Cerebellar cortex (tissue), 1 donor: ENCODE data around the gene JUND.
A peak's percentile ranks its signal among the peaks of the same experiment; 100 is the strongest.

Experiments used
- DNase-seq: peaks from one replicate; pipeline ENCODE4 v3.0.0-alpha.2; 2015; ENCODE audit warnings: low spot score

Gene JUND

DNA sequence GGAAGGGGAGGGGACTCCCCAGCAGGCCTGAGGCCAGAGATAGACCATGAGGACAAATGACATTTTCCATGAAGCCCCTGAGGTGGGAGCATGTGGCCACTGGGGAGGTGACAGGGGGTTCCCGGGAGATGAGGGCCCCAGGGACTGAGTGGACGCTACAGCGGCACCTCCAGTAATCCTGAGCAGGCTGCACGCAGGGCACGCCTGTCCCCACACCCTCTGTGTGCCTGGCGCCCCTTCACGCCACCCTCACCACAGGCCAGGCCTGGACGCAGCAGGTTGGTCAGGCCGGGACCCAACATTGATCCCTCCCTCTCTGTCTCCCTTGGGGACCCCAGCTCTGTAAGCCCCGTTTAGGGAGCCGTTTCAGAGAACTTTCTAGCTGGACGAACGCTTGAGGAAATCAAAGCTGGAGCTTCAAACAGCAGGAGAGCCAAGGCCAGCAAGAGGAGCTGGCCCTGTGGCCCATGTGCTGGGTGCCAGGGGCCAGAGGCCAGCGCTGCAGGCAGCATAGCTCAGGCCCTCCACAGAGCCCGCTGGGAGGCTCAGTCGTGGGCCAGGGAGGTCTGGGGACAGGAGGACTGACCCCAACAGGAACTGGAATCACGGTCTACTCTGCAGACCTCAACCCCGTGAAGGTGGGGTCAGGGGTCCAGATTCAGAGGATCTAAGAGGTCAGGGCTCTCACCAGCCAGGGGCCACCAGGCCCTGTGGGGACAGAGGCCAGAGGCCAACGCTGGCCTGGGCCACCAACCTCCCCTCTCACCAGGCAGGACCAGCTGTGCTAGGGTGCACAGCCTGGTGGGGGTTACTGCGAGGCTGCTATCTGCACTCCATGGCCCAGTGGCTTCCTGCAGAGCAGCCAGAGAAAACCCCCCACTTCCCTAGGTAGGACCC, 26.9 kb upstream of the JUND start:
- no peak for DNase-seq

DNA sequence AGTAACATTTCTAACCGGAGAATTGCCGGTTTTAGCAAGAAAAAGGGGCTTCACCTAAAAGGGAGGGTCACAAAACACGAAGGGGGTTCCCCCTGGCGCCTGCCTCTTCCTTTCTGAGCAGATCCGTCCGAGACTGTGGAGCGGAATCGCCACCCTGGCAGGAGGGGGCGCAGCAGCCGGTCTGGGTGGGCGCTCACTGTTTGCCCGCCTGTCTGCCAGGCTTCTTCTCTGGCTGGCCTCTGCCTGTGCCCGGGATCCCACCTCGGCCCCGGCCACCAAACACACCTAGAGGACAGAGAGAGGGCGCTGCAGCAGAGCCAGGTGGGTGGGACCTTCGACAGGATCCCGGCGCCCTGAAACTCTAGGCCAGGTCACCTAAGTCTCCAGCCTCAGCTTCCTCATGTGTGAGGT, 25.9 kb upstream of the JUND start:
- no peak for DNase-seq

DNA sequence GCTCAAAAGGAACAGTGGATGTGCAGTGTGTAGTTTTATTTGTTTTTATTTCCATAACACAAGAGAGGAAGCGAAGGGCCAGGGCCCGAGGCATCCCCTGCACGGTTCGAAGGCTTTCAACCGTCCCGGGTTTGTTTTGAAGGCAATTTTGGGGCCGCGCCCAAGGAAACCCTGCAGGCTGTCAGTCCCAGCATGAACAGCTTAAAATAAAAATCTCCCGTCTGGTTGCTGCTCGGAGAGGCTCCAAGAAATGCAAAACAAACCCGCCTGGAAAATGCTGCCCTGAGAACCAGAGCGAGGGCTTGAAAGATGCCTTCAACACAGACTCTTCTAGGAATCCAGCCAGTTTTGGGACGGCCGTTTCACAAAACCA, 25.5 kb upstream of the JUND start:
- peak; percentile 91 for DNase-seq

DNA sequence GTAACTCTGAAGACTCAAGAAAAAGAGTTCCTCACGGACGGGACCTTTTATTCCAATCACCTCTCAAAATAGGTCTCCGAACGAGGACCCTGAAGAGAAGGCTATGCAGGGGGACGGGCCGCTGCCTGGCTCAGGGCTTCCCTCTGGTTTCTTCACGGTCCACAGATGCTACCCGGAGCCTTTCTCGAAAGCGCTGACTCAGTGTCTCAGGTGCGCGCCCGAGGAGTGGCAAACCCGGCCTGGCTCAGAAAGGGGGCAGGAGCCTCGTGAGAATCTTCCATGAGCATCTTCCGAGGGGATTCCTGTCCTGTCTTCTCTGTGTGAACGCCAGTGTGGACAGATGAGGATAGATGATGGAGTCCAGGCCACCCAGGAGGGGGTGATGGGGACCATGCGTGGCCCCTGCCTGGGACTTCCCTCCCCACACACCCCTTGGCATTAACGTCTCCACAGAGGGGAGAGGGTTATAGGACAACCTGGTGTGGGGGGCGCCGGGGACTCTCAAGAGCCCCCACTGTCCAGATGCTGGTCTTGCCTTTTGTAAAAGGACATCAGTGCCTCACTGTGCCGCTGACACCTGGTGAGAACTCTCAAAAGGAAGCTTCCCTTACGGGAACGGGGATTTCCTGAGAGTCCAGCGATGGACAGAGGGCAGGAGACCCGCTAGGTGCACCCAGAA, 24.9 kb upstream of the JUND start:
- no peak for DNase-seq

DNA sequence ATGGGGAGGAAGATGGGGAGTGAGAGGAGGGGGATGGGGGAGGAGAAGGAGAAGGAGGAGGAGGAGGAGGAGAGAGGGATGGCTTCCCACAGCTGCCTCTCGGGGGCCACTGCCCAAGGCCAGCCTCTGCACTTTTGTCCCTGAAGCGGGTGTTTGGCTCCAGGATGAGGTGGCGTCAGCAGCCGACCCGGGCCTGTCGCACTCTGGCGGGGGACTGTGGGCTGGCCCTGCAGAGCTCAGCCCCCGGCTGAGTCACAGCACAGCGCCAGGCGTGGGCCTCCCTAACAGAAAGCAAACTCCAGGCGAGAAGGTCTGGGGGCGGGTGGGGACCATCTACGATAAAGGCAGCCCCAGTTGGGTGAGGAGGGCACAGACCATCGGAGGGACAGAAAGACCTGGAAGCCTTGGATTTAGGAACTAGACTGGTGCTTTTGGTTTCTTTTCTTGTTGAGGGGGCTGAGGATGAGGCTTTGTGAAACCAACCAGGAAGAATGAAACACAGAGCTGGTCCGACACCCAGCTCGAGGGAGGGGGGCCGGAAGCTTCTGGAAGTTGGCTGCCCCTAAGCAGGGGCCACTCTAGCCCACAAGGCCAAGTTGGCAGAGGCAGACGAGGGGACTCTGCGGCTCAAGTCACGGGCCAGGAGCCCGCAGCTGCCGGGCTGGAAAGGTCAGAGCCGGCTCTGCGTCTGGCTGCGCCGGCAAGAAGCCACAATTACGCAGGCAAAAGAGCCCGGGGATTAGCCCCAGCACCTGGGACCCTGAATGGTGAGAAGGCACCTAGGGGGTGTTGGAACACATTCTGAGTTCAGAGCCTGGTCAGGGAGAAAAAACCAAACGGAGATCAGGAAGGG, 23.3 kb upstream of the JUND start:
- no peak for DNase-seq

DNA sequence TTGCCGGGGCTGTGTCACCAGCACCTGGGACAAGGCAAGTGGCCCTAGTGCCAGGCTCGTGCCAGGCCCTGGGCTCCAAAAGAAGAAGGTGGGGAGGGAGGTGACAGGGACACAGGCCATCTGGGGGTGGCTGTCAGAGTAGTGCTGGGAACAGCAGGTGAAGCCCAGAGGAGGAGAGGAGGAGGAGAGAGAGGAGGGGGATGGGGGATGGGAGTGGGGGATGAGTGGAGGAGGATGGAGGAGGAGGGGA, 22.7 kb upstream of the JUND start:
- DNase-seq = peak; percentile 57

DNA sequence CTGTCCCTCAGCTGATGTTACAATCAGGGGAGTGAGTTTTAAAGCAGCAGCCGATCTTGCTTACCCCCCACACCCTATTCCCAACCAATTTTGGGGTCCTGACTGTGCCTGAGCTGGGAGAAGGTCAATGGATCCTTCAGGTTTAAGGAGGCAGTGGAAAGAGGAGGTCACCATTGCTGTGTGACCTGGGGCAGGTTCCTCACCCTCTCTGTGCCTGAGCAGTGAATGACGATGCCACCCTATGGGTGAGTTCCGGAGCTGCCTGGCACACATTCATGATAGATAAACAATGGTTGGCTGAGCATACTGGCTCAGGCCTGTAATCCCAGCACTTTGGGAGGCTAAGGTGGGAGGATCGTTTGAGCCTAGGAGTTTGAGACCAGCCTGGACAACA, 20.3 kb upstream of the JUND start:
- DNase-seq = no peak

DNA sequence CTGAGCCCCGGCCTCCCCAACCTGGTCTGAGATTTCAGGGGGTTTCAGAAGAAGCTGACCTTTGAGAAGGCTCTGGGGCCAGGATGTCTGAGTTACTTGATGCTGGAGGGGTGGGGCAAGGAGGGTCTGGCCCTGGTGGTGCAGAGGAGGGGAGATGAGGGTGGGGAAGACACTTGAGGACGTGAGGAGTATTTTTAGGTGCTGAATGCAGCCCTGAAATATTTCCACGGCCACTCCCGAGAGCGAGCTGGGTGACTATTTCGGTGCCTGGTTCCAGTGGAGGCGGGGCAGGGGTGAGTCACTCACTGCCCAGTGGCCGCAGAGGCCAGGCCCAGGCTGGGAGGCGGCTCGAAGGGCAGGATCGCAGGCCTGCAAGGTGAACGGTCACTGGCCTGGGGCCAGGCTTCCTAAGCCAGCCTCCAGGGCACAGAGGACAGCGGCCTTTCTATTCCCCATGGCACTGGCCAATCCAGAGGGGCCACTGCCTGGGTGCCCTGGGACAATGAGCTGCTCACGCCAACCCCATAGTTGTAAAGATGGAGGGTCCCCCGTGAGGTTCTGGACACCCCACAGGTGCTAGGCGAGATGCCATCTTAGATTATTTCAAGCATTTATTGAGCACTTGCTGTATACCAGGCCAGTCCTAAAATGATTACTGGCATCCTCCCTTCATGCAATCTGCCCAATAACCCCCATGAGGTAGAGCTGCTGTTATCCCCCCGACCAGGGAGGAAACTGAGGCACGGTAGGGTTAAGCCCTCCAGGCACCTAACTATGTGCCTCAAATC, 19.7 kb upstream of the JUND start:
- DNase-seq = no peak

DNA sequence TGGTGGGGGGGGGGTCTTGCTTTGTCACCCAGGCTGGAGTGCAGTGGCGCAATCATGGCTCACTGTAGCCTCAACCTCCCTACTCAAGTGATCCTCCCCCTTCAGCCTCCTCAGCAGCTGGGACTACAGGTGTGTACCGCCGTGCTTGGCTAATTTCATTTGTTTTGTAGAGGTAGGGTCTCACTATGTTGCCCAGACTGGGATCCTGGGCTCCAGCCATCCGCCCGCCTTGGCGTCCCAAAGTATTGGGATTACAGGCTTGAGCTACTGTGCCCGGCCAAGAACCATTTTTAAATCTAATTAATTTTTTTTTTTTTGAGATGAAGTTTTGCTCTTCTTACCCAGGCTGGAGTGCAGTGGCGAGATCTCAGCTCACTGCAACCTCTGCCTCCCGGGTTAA, 18.2 kb upstream of the JUND start:
- no peak for DNase-seq

DNA sequence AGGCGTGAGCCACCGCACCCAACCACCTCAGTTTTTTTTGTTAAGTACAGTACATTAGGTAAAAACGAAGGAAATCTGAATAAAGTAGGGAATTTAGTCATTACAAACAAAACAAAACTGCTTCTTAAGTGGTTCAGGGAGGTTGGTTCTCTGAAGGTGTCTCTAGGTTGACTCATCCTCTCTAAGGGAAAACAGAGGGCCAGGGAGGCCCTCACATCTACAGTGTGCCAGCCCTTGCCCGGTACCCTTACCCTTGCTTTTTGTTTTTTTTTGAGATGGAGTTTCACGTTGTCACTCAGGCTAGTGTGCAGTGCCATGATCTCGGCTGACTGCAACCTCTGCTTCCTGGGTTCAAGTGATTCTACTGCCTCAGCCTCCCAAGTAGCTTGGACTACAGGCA, 17.2 kb upstream of the JUND start:
- DNase-seq = no peak

DNA sequence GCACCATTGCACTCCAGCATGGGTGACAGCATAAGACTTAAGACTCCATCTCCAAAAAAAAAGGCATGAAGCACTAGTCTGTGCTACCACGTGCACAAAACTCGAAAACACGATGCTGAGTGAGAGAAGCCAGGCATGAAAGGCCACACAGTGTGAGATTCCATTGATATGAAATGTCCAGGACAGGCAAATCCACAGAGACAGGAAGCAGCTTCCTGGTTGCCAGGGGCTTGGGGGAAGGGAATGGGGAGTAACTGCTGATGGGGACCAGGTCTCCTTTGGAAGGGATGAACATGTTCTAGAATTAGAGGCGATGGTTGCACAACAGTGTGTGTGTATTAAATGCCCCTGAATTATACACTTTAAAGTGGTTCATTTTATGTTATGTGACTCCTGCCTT, 15.9 kb upstream of the JUND start:
- no peak for DNase-seq

DNA sequence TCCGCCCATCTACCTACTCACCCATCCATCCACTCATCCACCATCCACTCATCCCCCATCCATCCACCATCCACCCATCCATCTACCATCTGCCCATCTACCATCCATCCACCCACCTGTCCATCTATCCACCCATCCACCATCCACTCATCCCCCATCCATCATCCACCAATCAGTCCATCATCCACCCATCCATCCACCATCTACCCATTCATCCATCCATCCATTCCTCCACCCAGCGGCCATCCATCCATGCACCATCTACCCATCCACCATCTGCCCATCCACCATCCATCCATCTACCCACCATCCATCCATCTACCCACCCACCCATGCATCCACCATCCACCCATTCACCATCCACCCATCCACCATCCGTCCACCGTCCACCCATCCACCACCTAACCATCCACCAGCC, 13.6 kb upstream of the JUND start:
- no peak for DNase-seq

DNA sequence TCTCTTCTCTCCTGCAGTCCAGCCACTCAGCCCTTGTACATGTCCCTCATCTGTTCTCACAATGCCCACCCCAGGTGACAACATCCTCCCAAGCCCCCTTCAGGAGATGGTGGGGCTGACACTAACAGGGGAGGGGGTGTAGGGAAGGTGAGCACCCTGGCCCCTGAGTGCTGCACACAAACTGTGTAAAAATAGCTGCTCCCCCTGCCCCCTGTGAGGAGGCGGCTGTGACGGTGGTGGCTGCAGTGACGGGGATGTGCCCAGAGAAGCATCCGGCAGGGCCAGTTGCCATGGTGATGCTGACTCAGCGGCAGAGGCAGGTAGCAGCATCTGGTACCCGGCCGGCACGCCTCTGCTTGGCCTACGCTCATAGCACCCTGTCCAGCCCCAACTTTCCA, 13.0 kb upstream of the JUND start:
- DNase-seq = no peak

DNA sequence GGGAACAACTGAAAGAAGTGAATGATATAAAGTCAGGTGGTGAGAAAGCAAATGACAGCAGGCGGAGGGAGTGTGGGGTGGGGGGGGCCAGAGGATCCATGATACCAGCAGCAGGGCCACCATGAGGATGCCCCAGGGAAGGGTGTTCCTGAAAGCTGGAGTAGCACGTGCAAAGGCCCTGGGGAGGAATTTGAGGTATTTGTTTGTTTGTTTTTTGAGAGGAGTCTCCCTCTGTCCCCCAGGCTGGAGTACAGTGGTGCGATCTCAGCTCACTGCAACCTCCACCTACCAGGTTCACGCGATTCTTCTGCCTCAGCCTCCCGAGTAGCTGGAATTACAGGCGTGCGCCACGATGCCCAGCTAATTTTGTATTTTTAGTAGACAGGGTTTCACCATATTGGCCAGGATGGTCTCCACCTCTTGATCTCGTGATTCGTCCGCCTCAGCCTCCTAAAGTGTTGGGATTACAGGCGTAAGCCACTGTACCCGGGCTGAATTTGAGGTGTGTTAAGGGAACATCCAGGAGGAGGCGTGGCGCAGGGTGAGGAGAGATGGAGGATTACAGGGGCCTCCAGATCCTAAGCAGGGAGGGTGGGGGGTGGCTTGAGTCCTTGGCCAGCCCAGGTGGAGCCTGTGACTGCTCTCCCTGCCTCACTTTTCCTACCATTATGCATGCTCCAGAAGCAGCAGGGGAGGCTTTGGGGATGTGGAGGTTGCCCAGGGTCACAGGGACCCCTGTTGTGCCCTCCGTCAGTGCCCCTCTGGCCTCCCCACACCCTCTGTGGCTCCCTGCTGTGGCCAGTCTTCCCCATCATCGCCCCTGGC, 12.4 kb upstream of the JUND start:
- DNase-seq = peak; percentile 50

DNA sequence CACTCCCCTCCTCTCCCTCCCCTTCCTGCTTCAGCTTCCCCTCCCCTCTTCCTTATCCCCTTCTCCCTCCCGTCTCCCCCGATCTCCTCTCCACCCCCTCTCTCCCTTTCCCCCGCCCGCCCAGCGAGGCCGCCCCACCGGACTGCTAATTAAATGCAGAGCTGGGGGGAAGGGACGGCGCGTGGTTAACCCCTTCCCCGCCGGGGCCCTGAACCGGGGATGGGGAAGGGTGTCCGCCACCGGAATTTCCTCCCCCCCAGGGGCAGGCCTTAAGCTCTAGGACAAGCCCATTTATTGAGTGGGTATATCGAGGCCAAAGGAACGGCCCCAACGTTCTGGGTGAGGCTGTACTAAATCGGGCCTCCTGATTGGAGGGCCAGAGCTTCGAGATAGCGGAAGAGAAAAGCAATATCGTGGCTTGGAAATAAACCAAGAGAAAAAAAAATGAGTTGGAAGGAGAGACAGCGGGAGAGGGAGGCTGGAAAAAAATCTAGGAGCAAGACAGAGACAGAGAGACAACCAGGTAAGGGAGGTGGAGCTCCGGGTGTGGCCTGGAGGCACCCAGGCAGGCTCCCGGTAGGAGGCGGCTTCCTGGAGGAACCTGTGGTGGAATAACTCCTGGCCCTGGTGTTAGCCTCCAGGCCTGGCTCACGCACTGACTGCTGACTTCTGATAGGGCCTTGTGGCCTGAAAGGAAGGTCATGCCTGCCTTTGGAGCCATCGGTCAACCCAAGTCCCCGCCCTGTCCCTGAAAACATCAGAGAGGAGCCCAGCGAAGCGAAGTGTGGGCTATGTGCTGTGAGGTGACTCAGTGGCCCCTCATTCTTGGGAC, 11.6 kb upstream of the JUND start:
- DNase-seq = peak; percentile 86

DNA sequence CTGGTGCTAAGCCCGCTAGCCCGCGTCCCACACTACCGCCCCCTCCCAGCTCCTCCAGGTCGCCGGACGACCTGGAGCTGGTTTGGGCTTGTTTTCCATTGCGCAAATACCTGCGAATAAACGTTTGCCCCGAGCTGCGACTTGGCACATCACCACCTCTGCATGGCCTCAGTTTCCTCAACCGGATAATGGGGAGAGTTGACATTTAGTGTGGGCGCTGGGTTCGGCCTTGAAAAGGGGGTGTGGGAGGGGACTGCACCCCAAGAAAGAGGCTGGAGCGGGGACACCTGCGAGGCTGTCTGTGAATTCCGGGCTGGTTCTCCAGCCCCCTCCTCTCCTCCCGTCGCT, 11.0 kb upstream of the JUND start:
- peak; percentile 59 for DNase-seq

DNA sequence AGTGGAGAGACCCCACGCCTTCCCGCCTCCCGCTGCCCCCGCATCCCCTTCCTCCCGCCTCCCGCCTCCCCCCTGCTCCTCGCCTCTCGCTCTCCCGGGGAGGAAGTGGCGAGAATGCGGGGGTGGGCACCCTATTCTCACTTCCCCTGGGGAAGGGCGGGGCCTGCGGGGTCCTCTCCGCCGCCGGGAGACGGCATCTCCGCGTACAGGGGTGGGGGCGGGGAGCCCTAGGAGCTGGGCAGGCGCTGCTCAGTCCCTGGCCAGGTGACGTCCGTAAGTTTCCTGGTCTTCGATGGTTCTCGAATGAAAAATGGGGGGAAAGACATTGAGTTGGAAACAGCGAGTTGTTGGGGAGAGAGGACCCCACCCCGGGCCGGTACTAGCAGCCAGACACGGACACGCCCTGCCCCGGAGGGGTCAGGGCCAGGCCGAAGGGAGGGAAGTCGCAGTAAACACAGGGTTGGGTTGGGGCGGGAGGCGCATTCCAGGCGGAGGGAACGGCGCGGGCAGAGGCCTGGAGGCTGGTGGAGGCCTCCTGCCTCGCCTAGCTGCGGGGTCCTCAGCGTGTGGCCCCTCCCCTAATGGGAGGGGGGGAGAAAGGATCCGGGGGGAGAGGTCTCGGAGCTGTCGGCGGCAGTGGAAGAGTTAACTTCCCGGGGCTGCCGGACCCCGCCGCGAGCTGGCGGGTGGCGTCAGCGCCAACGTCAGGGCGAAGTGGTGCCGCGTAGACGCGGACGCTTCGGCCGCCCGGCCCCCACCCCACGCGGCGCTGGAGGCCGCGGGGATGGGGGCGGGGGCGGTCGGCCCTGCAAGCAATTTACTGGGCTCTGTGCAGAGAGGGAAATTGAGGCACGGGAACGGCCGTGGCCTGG, 10.4 kb upstream of the JUND start:
- DNase-seq = peak; percentile 80

DNA sequence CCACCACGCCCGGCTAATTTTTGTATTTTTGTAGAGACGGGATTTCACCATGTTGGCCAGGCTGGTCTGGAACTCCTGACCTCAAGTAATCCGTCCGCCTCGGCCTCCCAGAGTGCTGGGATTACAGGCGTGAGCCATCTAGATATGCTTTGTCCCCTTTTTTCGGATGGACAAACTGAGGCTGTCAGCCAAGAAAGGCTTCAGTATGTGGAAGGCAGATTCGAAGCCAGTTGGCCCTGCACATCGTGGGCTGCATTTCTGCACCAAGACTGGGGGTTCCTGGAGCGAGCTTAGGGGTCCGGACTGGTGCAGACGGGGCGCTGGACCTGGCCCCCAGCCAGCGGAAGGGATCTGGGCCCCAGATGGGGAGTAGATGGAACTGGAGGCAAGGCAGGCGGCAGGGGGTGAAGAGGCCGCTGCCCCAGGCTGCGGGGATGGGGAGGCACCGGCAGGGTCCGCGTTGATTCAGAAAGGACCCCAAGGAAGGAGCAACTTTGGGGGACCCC, 9.7 kb upstream of the JUND start:
- no peak for DNase-seq

DNA sequence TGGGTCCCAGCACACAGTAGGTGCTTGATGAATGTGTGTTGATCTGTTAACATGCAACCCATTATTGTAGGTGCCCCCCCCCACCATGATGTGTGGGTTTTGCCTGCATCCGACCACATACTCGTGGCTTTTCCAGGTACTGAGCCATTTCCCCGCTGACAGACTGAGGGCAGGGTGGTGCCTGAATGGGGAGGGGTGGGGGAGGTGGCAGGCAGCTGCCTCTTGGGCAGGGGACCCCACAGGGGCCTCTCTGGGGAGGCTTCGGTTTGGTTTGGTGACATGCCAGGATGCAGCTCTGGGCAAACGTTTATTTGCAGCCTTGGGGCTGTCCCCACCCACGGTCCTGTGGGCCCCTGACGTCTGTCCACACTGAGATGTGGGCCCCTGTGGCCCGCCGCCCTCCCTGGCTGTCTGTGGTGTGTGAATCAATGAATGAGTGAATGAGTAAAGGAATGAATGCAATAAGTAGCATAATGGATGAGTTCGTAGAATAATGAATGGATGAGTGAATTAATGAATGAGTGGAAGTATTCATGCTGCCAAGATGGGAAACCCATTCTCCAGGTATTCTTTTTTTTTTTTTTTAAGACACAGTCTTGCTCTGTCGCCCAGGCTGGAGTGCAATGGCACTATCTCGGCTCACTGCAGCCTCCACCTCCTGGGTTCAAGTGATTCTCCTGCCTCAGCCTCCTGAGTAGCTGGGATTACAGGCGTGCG, 9.0 kb upstream of the JUND start:
- no peak for DNase-seq
